ENCODE data around the gene LCA5. TPM values are rescaled to one million over a fixed set of nuclear protein-coding genes. Genes with fewer than 3 reads are reported as not detected.

The LCA5 gene
- total and polyA plus RNA-seq, 4 experiments from 2014 or later, result 0.06 to 0.23 (median 0.22) TPM; not detected in 1

DNA sequence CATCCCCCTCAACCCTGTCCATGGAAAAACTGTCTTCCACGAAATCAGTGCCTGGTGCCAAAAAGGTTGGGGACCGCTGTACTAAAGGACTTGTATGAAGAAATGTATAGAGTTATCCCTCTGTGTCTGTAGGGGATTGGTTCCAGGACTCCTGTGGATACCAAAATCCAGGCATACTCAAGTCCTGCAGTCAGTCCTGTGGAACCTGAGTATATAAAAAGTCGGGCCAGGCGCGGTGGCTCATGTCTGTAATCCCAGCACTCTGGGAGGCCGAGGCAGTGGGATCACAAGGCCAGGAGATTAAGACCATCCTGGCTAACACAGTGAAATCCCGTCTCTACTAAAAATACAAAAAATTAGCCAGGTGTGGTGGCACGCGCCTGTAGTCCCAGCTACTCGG lies 42.0 kb downstream of the LCA5 start:
- Histone ChIP-seq H3K4me3 (ENCODE audit: low read length in 2 of 2) (no peak overlapping the region), H3K27ac (ENCODE audit: low read depth, low read length) (no peak overlapping the region), H3K36me3 (ENCODE audit: insufficient read depth, low read length) (no peaks in the 10 kb centered on the region), H3K9me3 (ENCODE audit: control insufficient read depth in 1 of 2, low read length in 2 of 2) (no peaks in the 10 kb centered on the region), H3K27me3 (ENCODE audit: insufficient read depth, low read length) (no peaks in the 10 kb centered on the region), H3K4me1 (ENCODE audit: insufficient read depth, low read length) (no peaks in the 10 kb centered on the region)
- H3K4me1 Mint-ChIP-seq, result no peaks in the 10 kb centered on the region
- ChIA-PET POLR2A (ENCODE audit: partially characterized antibody) (no interaction called here), CTCF (ENCODE audit: partially characterized antibody) (no interaction called here)
- no peak for DNase-seq
- H3K9me3 Mint-ChIP-seq, result no peaks in the 10 kb centered on the region
- H3K27me3 Mint-ChIP-seq, result no peaks in the 10 kb centered on the region
- no peak overlapping the region for H3K4me3 Mint-ChIP-seq
- no peak overlapping the region for H3K27ac Mint-ChIP-seq
- intact Hi-C loops (cut with micrococcal nuclease), result no loop called here
- no peaks in the 10 kb centered on the region for H3K36me3 Mint-ChIP-seq

DNA sequence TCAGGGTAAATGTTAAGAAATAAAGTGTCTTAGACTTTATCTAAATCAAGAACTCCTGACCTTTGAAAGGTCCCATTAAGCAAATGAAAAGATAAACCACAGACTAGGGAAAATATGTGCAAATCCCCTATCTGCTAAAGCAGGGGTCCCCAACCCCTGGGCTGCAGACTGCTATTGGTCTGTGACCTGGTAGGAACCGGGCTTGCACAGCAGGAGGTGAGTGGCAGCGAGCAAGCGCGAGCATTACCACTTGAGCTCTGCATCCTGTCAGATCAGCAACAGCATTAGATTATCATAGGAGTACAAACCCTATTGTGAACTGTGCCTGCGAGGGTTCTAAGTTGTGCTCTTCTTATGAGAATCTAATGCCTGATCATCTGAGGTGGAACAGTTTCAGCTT lies 42.4 kb downstream of the LCA5 start:
- H3K27ac Mint-ChIP-seq, result no peak overlapping the region
- Histone ChIP-seq H3K4me1 (ENCODE audit: insufficient read depth, low read length) (no peaks in the 10 kb centered on the region), H3K27me3 (ENCODE audit: insufficient read depth, low read length) (no peaks in the 10 kb centered on the region), H3K9me3 (ENCODE audit: control insufficient read depth in 1 of 2, low read length in 2 of 2) (no peaks in the 10 kb centered on the region), H3K4me3 (ENCODE audit: low read length in 2 of 2) (no peak overlapping the region), H3K36me3 (ENCODE audit: insufficient read depth, low read length) (no peaks in the 10 kb centered on the region), H3K27ac (ENCODE audit: low read depth, low read length) (no peak overlapping the region)
- no peaks in the 10 kb centered on the region for H3K9me3 Mint-ChIP-seq
- H3K27me3 Mint-ChIP-seq, result no peaks in the 10 kb centered on the region
- intact Hi-C loops (cut with micrococcal nuclease), result no loop called here
- H3K4me1 Mint-ChIP-seq, result no peaks in the 10 kb centered on the region
- DNase-seq, result no peak
- H3K36me3 Mint-ChIP-seq, result no peaks in the 10 kb centered on the region
- POLR2A ChIA-PET (ENCODE audit: partially characterized antibody), result no interaction called here
- H3K4me3 Mint-ChIP-seq, result no peak overlapping the region
- CTCF ChIA-PET (ENCODE audit: partially characterized antibody), result no interaction called here

DNA sequence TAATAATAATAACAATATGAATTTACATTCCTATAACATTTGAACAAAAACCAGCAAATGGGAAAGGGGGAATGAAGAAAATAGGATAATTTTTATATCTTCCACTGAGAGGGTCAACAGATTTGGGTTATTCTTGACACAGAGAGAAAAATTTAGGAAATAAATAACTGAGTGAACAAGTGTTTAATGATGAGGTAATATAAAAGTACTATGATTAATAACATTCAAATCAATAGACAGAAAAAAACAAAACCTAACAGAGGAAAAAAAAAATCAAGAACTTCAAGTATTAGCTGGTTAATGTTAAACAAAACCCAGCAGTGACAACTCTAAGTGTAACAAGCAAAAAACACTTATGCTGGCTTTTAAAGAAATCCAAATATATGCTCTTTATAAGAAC lies 66.5 kb downstream of the LCA5 start:
- no peaks in the 10 kb centered on the region for H3K36me3 ChIP-seq (ENCODE audit: insufficient read depth, low read length)
- ChIA-PET CTCF (ENCODE audit: partially characterized antibody) (no interaction called here), POLR2A (ENCODE audit: partially characterized antibody) (no interaction called here)
- H3K27me3 ChIP-seq (ENCODE audit: insufficient read depth, low read length), result no peaks in the 10 kb centered on the region
- no peaks in the 10 kb centered on the region for H3K9me3 ChIP-seq (ENCODE audit: control insufficient read depth in 1 of 2, low read length in 2 of 2)
- intact Hi-C loops (cut with micrococcal nuclease), result no loop called here
- H3K36me3 Mint-ChIP-seq, result no peaks in the 10 kb centered on the region
- H3K9me3 Mint-ChIP-seq, result peaks cover 0 to 1% (median 0%) of the 10 kb centered on the region in 8 donors
- H3K27ac Mint-ChIP-seq, result no peak overlapping the region
- H3K27me3 Mint-ChIP-seq, result peaks cover 4% of the 10 kb centered on the region in 2 donors
- no peak for DNase-seq
- no peak overlapping the region for H3K27ac ChIP-seq (ENCODE audit: low read depth, low read length)
- no peaks in the 10 kb centered on the region for H3K4me1 Mint-ChIP-seq
- no peak overlapping the region for H3K4me3 ChIP-seq (ENCODE audit: low read length in 2 of 2)
- no peaks in the 10 kb centered on the region for H3K4me1 ChIP-seq (ENCODE audit: insufficient read depth, low read length)
- no peak overlapping the region for H3K4me3 Mint-ChIP-seq

DNA sequence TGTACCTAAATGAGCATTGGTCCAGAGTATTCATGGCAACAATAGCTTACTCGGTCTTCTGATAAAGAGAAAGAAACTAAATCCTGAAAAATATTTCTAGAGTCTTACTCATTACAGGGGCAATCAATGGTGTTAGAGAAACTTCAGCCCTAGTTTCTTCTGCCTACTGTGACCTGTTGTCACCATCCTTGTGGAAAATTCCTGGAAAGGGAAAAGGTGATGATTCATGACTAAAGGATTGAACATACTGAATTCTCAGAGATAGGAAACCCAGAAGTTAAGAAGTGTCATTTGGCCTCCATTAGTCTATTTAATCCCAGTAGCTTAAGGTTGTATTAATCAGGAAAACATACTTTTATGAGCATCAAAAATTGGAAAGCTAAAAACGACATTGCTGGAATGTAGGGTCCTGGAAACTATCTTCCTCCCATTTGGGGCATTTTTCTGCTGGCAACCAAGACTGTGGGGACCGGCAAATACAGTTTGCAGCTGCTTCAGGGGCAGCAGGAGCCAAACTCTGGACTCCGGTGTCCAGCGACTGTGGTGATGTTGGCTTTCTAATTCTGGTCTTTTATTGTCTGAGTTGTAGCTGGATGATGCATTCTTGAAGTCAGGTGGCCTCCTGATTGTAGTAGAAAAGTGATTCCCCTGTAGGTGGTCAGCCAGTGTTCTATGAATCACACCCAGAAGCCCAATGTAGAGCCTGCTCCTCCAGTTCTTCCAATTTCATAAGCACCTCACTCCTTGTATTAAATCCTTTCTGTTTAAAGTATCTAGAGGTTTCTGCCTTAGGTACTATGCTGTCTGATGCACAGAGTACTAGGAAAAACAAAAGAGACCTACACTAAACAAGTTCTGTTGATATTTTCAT lies 67.6 kb downstream of the LCA5 start:
- Mint-ChIP-seq H3K36me3 (no peaks in the 10 kb centered on the region), H3K4me1 (no peaks in the 10 kb centered on the region), H3K4me3 (no peak overlapping the region), H3K27ac (no peak overlapping the region), H3K9me3 (peaks cover 0 to 1% (median 0%) of the 10 kb centered on the region in 8 donors), H3K27me3 (peaks cover 4% of the 10 kb centered on the region in 2 donors)
- Histone ChIP-seq H3K9me3 (ENCODE audit: control insufficient read depth in 1 of 2, low read length in 2 of 2) (no peaks in the 10 kb centered on the region), H3K27me3 (ENCODE audit: insufficient read depth, low read length) (no peaks in the 10 kb centered on the region), H3K27ac (ENCODE audit: low read depth, low read length) (no peak overlapping the region), H3K4me1 (ENCODE audit: insufficient read depth, low read length) (no peaks in the 10 kb centered on the region), H3K36me3 (ENCODE audit: insufficient read depth, low read length) (no peaks in the 10 kb centered on the region), H3K4me3 (ENCODE audit: low read length in 2 of 2) (no peak overlapping the region)
- DNase-seq, result no peak
- CTCF ChIA-PET (ENCODE audit: partially characterized antibody), result no interaction called here
- intact Hi-C loops (cut with micrococcal nuclease), result no loop called here
- POLR2A ChIA-PET (ENCODE audit: partially characterized antibody), result no interaction called here

DNA sequence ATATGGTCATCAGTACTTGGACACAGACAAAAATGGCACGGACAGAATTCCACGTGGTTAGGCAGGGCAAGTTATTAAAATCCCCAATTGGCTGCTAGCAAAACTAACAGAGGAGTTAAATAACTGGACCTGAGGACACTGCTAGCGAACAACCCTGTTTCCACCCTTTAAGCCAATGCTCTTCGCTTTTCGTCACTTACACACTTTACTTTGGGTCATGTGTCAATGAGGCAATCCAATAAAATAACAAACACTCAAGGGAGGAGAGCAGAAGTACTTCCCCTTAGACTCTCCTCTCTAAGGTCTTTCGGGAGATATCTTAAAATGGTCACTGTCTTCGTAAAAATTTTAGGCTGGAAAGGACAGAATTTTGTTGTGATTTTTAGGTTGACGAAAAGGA lies 68.6 kb downstream of the LCA5 start:
- H3K4me1 ChIP-seq (ENCODE audit: insufficient read depth, low read length), result no peaks in the 10 kb centered on the region
- no peak overlapping the region for H3K4me3 Mint-ChIP-seq
- intact Hi-C loops (cut with micrococcal nuclease), result no loop called here
- H3K27ac ChIP-seq (ENCODE audit: low read depth, low read length), result no peak overlapping the region
- no peaks in the 10 kb centered on the region for H3K36me3 Mint-ChIP-seq
- H3K4me1 Mint-ChIP-seq, result no peaks in the 10 kb centered on the region
- no peaks in the 10 kb centered on the region for H3K27me3 ChIP-seq (ENCODE audit: insufficient read depth, low read length)
- H3K9me3 ChIP-seq (ENCODE audit: control insufficient read depth in 1 of 2, low read length in 2 of 2), result no peaks in the 10 kb centered on the region
- peaks cover 4% of the 10 kb centered on the region in 2 donors for H3K27me3 Mint-ChIP-seq
- H3K4me3 ChIP-seq (ENCODE audit: low read length in 2 of 2), result no peak overlapping the region
- H3K27ac Mint-ChIP-seq, result no peak overlapping the region
- ChIA-PET CTCF (ENCODE audit: partially characterized antibody) (no interaction called here), POLR2A (ENCODE audit: partially characterized antibody) (no interaction called here)
- no peak for DNase-seq
- H3K36me3 ChIP-seq (ENCODE audit: insufficient read depth, low read length), result no peaks in the 10 kb centered on the region
- peaks cover 0 to 1% (median 0%) of the 10 kb centered on the region in 8 donors for H3K9me3 Mint-ChIP-seq

DNA sequence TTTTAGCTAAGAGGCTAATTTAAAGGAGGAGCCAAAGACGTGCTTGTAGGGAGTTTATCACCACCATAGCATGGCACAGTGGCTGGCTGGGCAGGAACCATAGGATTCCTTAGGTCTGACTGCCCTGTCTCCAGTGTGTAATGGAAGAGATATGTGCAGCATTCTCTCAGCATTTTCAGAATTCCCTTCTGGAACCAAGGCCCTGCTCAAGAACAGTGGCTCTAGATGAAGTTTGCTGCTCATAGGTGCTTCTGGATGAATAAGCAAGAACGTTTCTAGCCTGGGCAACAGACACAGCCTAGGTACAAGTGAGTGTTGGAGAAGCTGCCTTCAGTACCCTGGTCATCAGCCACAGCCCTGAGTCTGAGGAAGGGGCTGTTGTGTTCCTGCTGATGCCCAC lies 69.1 kb downstream of the LCA5 start:
- Mint-ChIP-seq H3K4me1 (no peaks in the 10 kb centered on the region), H3K36me3 (no peaks in the 10 kb centered on the region), H3K4me3 (no peak overlapping the region), H3K27me3 (peaks cover 4% of the 10 kb centered on the region in 2 donors), H3K9me3 (peaks cover 0 to 1% (median 0%) of the 10 kb centered on the region in 8 donors), H3K27ac (no peak overlapping the region)
- Histone ChIP-seq H3K27ac (ENCODE audit: low read depth, low read length) (no peak overlapping the region), H3K9me3 (ENCODE audit: control insufficient read depth in 1 of 2, low read length in 2 of 2) (no peaks in the 10 kb centered on the region), H3K27me3 (ENCODE audit: insufficient read depth, low read length) (no peaks in the 10 kb centered on the region), H3K4me1 (ENCODE audit: insufficient read depth, low read length) (no peaks in the 10 kb centered on the region), H3K4me3 (ENCODE audit: low read length in 2 of 2) (no peak overlapping the region), H3K36me3 (ENCODE audit: insufficient read depth, low read length) (no peaks in the 10 kb centered on the region)
- ChIA-PET POLR2A (ENCODE audit: partially characterized antibody) (no interaction called here), CTCF (ENCODE audit: partially characterized antibody) (no interaction called here)
- intact Hi-C loops (cut with micrococcal nuclease), result no loop called here
- no peak for DNase-seq

DNA sequence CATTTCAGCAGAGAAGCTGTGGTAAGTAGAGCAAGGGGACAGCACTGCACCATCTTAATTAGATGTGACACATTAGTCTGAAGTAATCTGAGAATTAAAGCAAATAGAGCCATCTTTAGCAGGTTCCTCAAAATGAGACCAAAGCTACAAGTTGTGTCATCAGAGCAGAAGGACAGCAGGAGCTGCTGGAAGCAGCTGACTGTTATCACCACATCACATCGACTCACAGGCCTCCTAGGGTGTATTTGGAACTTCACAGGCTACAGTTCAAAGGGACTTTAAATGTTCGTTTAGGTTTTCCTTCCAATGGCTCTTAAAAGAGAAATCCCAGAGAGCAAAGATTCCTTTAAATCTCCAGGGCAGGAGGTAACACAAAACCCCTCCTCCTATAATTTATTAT lies 69.5 kb downstream of the LCA5 start:
- H3K4me1 Mint-ChIP-seq, result no peaks in the 10 kb centered on the region
- no peaks in the 10 kb centered on the region for H3K36me3 ChIP-seq (ENCODE audit: insufficient read depth, low read length)
- peaks cover 0 to 1% (median 0%) of the 10 kb centered on the region in 8 donors for H3K9me3 Mint-ChIP-seq
- ChIA-PET CTCF (ENCODE audit: partially characterized antibody) (no interaction called here), POLR2A (ENCODE audit: partially characterized antibody) (no interaction called here)
- DNase-seq, result no peak
- no peaks in the 10 kb centered on the region for H3K27me3 ChIP-seq (ENCODE audit: insufficient read depth, low read length)
- intact Hi-C loops (cut with micrococcal nuclease), result no loop called here
- H3K9me3 ChIP-seq (ENCODE audit: control insufficient read depth in 1 of 2, low read length in 2 of 2), result no peaks in the 10 kb centered on the region
- peaks cover 4% of the 10 kb centered on the region in 2 donors for H3K27me3 Mint-ChIP-seq
- no peaks in the 10 kb centered on the region for H3K4me1 ChIP-seq (ENCODE audit: insufficient read depth, low read length)
- no peak overlapping the region for H3K27ac ChIP-seq (ENCODE audit: low read depth, low read length)
- H3K36me3 Mint-ChIP-seq, result no peaks in the 10 kb centered on the region
- no peak overlapping the region for H3K27ac Mint-ChIP-seq
- H3K4me3 ChIP-seq (ENCODE audit: low read length in 2 of 2), result no peak overlapping the region
- H3K4me3 Mint-ChIP-seq, result no peak overlapping the region

Data from CD4-positive, alpha-beta memory T cell (primary cell).